ENCODE data around the gene SHFL. TPM values are rescaled to one million over a fixed set of nuclear protein-coding genes. Genes with fewer than 3 reads are reported as not detected.

The SHFL gene
- total RNA-seq, 4 donors from 2014 or later: 23.4 to 31.6 (median 26.2) TPM

DNA sequence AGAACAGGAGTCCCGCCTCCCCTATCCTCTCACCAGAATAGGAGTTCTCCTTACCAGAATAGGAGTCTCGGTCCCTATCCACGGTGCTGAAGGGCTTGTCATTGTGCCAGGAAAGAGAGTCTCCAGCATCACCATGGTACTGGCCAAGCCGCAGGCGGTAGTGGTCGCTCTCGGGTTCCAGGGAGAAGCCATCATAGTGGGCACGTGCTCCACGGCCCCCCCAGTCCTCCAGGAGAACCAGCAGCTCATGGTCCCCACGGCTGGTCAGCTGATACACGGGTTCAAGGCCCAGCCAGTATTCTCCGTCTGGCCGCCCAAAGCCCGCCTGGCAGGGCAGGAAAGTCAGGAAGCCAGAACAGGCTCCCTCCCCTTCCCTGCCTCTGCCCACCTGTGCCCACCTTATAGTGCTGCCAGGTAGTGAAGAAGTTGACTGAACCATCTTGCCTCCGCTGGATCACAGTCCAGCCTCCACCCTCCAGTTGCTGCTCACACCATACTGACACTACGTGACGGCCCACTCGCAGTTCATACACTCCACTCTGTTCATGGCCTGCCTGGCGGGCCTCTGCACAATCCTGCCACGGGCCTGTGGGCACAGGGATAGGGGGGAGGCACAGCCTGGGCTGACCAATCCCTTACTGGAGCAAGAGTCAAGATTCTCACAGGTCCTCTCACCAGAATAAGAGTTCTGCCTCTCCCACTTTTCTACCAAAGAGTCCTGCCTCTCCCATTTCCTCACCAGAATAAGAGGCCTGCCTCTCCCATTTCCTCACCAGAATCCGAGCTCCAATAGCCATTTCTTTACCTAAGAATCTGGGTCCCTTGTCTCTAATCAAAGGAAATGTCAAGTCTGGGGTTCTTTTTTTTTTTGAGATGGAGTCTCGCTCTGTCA, 7.4 kb downstream of the SHFL start:
- H3K27me3 ChIP-seq: no peaks in the 10 kb centered on the region
- no peak overlapping the region for H3K4me3 ChIP-seq
- H3K36me3 ChIP-seq: peaks cover 0 to 49% of the 10 kb centered on the region in 2 donors
- H3K27ac ChIP-seq: no peak overlapping the region
- TF ChIP-seq, protein P1, sequence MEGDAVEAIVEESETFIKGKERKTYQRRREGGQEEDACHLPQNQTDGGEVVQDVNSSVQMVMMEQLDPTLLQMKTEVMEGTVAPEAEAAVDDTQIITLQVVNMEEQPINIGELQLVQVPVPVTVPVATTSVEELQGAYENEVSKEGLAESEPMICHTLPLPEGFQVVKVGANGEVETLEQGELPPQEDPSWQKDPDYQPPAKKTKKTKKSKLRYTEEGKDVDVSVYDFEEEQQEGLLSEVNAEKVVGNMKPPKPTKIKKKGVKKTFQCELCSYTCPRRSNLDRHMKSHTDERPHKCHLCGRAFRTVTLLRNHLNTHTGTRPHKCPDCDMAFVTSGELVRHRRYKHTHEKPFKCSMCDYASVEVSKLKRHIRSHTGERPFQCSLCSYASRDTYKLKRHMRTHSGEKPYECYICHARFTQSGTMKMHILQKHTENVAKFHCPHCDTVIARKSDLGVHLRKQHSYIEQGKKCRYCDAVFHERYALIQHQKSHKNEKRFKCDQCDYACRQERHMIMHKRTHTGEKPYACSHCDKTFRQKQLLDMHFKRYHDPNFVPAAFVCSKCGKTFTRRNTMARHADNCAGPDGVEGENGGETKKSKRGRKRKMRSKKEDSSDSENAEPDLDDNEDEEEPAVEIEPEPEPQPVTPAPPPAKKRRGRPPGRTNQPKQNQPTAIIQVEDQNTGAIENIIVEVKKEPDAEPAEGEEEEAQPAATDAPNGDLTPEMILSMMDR (IDR thresholded peaks at IDR 0.05): no peak
- TF ChIP-seq POLR2AphosphoS5 (IDR thresholded peaks at IDR 0.05): no peak
- TF ChIP-seq POLR2A (IDR thresholded peaks at IDR 0.05): no peak
- TF ChIP-seq EP300 (IDR thresholded peaks at IDR 0.05): no peak
- no peak for ATAC-seq
- 72 to 90% methylated on average over 5 to 7 of the region's 22 CpGs for WGBS, 2 donors (ENCODE audit: low coverage in 1 of 2)
- H3K4me1 ChIP-seq: peaks cover 0 to 17% (median 0%) of the 10 kb centered on the region in 3 donors
- H3K9me3 ChIP-seq: no peaks in the 10 kb centered on the region

DNA sequence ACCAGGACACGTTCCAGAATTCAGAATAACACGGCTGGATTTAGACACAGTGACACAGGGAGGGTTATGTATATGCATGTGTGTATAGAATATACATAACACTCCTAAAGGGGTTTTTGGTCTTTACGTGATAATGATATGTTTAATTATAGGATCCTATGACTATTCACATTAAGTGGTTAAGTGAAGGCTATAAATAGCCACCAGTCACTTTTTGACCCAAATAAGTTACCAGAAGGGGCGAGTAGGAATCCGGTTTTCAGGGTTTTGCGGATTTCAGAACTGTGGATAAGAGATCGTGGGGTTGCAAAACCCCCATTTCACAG, 9.5 kb downstream of the SHFL start:
- Histone ChIP-seq H3K27me3 (no peaks in the 10 kb centered on the region), H3K27ac (peak overlapping the region in 3 of 4 donors; percentile 81 to 84 (median 83)), H3K4me3 (peak overlapping the region in 1 of 2 donors; percentile 57), H3K36me3 (peaks cover 0 to 31% of the 10 kb centered on the region in 2 donors), H3K9me3 (no peaks in the 10 kb centered on the region), H3K4me1 (peaks cover 0 to 17% (median 0%) of the 10 kb centered on the region in 3 donors)
- WGBS, 2 donors (ENCODE audit: low coverage in 1 of 2): 12 to 38% methylated on average over 4 to 7 of the region's 7 CpGs
- no peak for ATAC-seq
- TF ChIP-seq POLR2AphosphoS5 (IDR thresholded peaks at IDR 0.05): no peak
- TF ChIP-seq, protein P1 (IDR thresholded peaks at IDR 0.05): no peak
- no peak for TF ChIP-seq EP300 (IDR thresholded peaks at IDR 0.05)
- TF ChIP-seq POLR2A (IDR thresholded peaks at IDR 0.05): no peak

DNA sequence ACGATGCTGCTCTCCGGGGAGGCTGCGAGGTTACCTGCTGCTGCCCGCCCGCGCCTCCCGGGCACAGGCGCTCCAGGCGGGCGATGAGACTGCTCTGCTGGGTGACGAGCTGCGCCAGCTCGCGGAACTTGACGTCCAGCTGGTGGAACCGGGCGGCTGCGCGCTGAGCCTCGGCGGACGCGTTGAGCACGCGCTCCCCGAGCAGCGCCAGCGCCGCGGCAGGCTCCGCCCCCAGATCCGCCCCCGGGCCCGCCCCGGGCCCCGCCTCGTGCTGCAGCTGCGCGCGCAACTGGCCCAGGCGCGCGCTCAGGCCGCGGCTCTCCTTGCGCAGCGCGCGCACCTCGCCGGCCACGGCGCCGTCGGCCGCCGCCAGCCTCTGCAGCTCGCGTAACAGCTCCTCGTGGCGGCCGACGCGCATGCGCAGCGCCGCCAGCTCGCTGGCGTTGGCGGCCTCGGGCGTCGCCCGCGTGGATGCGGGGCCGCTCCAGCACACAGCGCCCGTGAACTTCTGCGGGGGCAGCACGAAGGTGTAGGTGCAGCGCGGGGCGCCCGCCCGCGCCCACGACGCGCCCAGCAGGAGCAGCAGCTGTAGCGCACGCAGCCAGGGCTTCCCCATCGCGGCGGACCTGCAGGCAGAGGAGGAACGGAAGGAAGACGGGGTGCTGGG, 10.0 kb downstream of the SHFL start:
- TF ChIP-seq POLR2AphosphoS5 (IDR thresholded peaks at IDR 0.05): peak; percentile 17
- TF ChIP-seq POLR2A (IDR thresholded peaks at IDR 0.05): peak; percentile 41 to 55
- TF ChIP-seq EP300 (IDR thresholded peaks at IDR 0.05): no peak
- peaks cover 0 to 17% (median 0%) of the 10 kb centered on the region in 3 donors for H3K4me1 ChIP-seq
- no peaks in the 10 kb centered on the region for H3K9me3 ChIP-seq
- H3K27me3 ChIP-seq: no peaks in the 10 kb centered on the region
- H3K4me3 ChIP-seq: peak overlapping the region; percentile 20 to 57
- ATAC-seq: peak; percentile 93
- WGBS, 2 donors (ENCODE audit: low coverage in 1 of 2): 0% methylated on average over 1 of the region's 97 CpGs; no CpG with 5 or more reads in 1 of the 2 donors
- peak overlapping the region in 3 of 4 donors; percentile 81 to 85 (median 84) for H3K27ac ChIP-seq
- peaks cover 0 to 26% of the 10 kb centered on the region in 2 donors for H3K36me3 ChIP-seq

DNA sequence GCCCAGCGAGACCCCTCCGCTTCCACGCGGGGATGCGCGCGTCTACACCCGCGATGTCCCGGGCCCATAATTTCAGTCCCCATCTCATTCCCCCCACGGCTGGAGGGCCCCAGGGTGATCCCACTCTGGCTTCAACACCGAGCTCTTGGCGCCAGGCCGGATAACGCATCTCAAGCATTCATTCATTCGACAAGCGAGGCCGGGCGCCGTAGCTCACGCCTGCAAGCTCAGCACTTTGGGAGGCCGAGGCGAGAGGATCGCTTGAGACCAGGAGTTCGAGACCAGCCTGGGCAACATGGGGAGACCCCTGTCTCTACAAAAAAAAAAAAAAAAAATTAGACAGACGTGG, 10.5 kb downstream of the SHFL start:
- H3K27me3 ChIP-seq: no peaks in the 10 kb centered on the region
- peak overlapping the region; percentile 20 to 57 for H3K4me3 ChIP-seq
- no peak for ATAC-seq
- WGBS, 2 donors (ENCODE audit: low coverage in 1 of 2): 28% methylated on average over 10 of the region's 26 CpGs; no CpG with 5 or more reads in 1 of the 2 donors
- no peaks in the 10 kb centered on the region for H3K9me3 ChIP-seq
- H3K27ac ChIP-seq: peak overlapping the region in 3 of 4 donors; percentile 74 to 85 (median 81)
- H3K36me3 ChIP-seq: peaks cover 0 to 21% of the 10 kb centered on the region in 2 donors
- peaks cover 0 to 17% (median 0%) of the 10 kb centered on the region in 3 donors for H3K4me1 ChIP-seq
- TF ChIP-seq POLR2A (IDR thresholded peaks at IDR 0.05) (no peak), EP300 (IDR thresholded peaks at IDR 0.05) (no peak), POLR2AphosphoS5 (IDR thresholded peaks at IDR 0.05) (no peak)

DNA sequence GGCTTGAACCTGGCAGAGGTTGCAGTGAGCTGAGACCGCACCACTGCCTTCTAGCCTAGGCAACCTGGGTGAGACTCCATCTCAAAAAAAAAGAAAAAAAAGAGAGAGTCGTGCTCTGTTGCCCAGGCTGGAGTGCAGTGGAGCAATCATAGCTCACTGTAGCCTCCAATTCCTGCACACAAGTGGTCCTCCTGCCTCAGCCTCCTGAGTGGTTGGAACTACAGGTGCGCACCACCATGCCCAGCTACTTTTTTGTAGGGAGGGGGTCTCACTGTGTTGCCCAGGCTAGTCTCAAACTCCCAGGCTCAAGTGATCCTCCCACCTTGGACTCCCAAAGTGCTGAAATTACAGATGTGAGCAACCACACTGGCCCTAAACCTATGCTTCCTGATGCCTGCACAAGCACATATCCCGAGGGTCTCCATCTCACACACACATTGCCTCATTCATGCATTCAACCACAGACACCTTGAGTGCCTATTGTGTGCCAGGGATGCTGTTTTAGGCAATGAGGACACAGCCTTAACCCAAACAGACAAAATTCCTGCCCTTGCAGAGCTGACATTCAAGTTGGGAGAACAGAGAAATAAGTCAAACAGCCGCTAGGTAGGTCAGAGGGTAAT, 14.2 kb downstream of the SHFL start:
- Histone ChIP-seq H3K4me3 (no peak overlapping the region), H3K36me3 (no peaks in the 10 kb centered on the region), H3K27ac (no peak overlapping the region)

More for the DNA sequence above, 14.2 kb downstream of the SHFL start:
- Histone ChIP-seq H3K4me1 (peaks cover 0 to 15% (median 0%) of the 10 kb centered on the region in 3 donors), H3K9me3 (no peaks in the 10 kb centered on the region), H3K27me3 (no peaks in the 10 kb centered on the region)
- ATAC-seq: no peak
- whole genome bisulfite sequencing, 2 donors (ENCODE audit: low coverage in 1 of 2): 71 to 89% methylated on average over 2 to 3 of the region's 5 CpGs
- no peak for TF ChIP-seq POLR2AphosphoS5 (IDR thresholded peaks at IDR 0.05)
- TF ChIP-seq, protein P1 (IDR thresholded peaks at IDR 0.05): no peak
- TF ChIP-seq POLR2A (IDR thresholded peaks at IDR 0.05): no peak
- no peak for TF ChIP-seq EP300 (IDR thresholded peaks at IDR 0.05)

Data from gastroesophageal sphincter (tissue), 4 donors.